BLaER1 treated with 17β-estradiol and CSF1 and Interleukin-3, amounts not matched to agents 10 nM and 100 nM (cell line): ENCODE measurements around the gene FKBP3.
"Not testable (repeated sequence)": the region's sequence is repeated elsewhere in the genome, so short reads cannot be mapped to it uniquely, and the experiment has no call there.

ENCODE experiments used
- H3K27ac ChIP-seq, 11 experiments: shearing (Covaris generic); formaldehyde crosslinking; 2 replicates each; pipeline ENCODE4 v1.8.1; 2022
- H3K27me3 ChIP-seq, 11 experiments: shearing (Covaris generic); formaldehyde crosslinking; 2 replicates each; pipeline ENCODE4 v1.8.1; 2022
- H3K36me3 ChIP-seq, 11 experiments: shearing (Covaris generic); formaldehyde crosslinking; 2 replicates each; pipeline ENCODE4 v1.8.1; 2022
- H3K4me1 ChIP-seq, 10 experiments: shearing (Covaris generic); formaldehyde crosslinking; 2 replicates each; pipeline ENCODE4 v1.8.1; 2022
- H3K4me2 ChIP-seq, 11 experiments: shearing (Covaris generic); formaldehyde crosslinking; 2 replicates each; pipeline ENCODE4 v1.8.1; 2022
- H3K4me3 ChIP-seq, 10 experiments: shearing (Covaris generic); formaldehyde crosslinking; 2 replicates each; pipeline ENCODE4 v1.8.1; 2022
- H3K9ac ChIP-seq, 11 experiments: shearing (Covaris generic); formaldehyde crosslinking; 2 replicates each; pipeline ENCODE4 v1.8.1; 2022
- H3K9me3 ChIP-seq, 11 experiments: shearing (Covaris generic); formaldehyde crosslinking; replicated peaks in 1 of 11; 2 replicates each; pipeline ENCODE4 v1.8.1; 2022
- H4K20me1 ChIP-seq, 11 experiments: shearing (Covaris generic); formaldehyde crosslinking; 2 replicates each; pipeline ENCODE4 v1.8.1; 2022
- Cebpa-rat ChIP-seq, 11 experiments: shearing (Covaris generic); IDR thresholded peaks; 2 replicates each; pipeline ENCODE4 v1.8.1; 2022

Gene FKBP3

DNA sequence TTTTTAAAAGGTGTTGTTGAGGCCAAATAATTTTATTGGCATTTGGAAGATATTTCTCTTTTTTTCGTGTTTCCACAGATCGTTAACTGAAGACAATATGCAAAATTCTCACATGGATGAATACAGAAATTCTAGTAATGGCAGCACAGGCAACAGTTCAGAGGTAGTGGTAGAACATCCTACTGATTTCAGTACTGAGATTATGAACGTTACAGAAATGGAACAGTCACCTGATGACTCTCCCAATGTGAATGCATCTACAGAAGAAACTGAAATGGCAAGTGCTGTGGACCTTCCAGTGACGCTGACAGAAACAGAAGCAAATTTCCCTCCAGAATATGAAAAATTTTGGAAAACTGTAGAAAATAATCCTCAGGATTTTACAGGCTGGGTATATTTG lies 39.1 kb downstream of the FKBP3 start:
- no peaks in the 10 kb centered on the region for H3K9me3 ChIP-seq
- H3K9ac ChIP-seq, result no peak overlapping the region
- TF ChIP-seq Cebpa-rat (IDR thresholded peaks at IDR 0.05), result no peak
- no peak overlapping the region for H3K4me2 ChIP-seq
- H3K4me3 ChIP-seq, result no peak overlapping the region
- no peaks in the 10 kb centered on the region for H3K27me3 ChIP-seq
- no peak overlapping the region for H3K27ac ChIP-seq
- peaks cover 30 to 85% (median 58%) of the 10 kb centered on the region in 11 experiments; a peak in 20 of 22 replicates for H4K20me1 ChIP-seq
- H3K4me1 ChIP-seq, result peaks cover 0 to 14% (median 0%) of the 10 kb centered on the region in 10 experiments; a peak in 6 of 20 replicates
- peaks cover 55 to 95% (median 76%) of the 10 kb centered on the region in 11 experiments for H3K36me3 ChIP-seq

DNA sequence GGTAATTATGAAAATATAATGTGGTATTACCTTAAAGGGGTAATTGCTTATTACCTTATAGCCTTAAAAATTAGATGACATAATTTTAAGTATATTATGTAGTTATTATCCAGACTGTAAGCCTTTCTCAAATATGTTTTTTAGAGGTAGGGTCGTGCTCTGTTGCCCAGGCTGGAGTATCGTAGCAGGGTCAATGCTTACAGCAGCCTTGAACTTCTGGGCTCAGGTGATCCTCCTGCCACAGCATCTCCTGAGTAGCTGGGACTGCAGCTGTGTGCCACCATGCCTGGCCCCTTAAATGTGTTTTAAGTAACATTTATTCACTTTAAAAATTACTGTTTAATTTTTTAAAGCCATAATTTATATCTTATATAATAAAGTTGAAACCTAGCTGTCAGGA lies 40.0 kb downstream of the FKBP3 start:
- Histone ChIP-seq H3K4me2 (no peak overlapping the region), H3K27ac (no peak overlapping the region), H3K9ac (no peak overlapping the region), H3K9me3 (no peaks in the 10 kb centered on the region), H3K27me3 (no peaks in the 10 kb centered on the region), H3K4me1 (peaks cover 0 to 22% (median 0%) of the 10 kb centered on the region in 10 experiments; a peak in 7 of 20 replicates), H4K20me1 (peaks cover 31 to 85% (median 65%) of the 10 kb centered on the region in 11 experiments; a peak in 20 of 22 replicates), H3K36me3 (peaks cover 48 to 94% (median 69%) of the 10 kb centered on the region in 11 experiments), H3K4me3 (no peak overlapping the region)
- TF ChIP-seq Cebpa-rat (IDR thresholded peaks at IDR 0.05), result no peak

DNA sequence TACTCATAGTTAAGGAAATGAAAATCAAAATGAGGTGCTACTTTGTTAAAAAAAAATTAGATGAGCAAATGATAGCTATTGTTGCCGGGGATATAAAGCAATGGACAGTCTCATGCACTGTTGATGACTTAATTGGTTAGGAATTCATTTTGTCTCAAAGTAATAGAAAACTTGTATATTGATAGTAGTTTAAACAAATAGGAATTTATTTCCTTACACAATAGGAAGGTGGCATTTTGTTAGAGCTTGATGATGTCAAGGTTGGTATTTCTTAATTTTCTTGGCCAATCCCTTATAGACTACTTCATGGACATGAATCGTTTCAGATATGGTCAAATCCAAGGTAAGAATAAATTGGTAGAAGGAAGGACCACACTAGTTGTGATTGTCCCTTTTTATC lies 42.6 kb downstream of the FKBP3 start:
- no peak overlapping the region for H3K4me2 ChIP-seq
- H3K9me3 ChIP-seq, result no peaks in the 10 kb centered on the region
- no peaks in the 10 kb centered on the region for H3K27me3 ChIP-seq
- peaks cover 0 to 48% (median 5%) of the 10 kb centered on the region in 10 experiments; a peak in 9 of 20 replicates for H3K4me1 ChIP-seq
- no peak for TF ChIP-seq Cebpa-rat (IDR thresholded peaks at IDR 0.05)
- peaks cover 52 to 99% (median 85%) of the 10 kb centered on the region in 11 experiments; a peak in 20 of 22 replicates for H4K20me1 ChIP-seq
- no peak overlapping the region for H3K9ac ChIP-seq
- H3K4me3 ChIP-seq, result no peak overlapping the region
- H3K36me3 ChIP-seq, result peaks cover 25 to 94% (median 51%) of the 10 kb centered on the region in 11 experiments
- no peak overlapping the region for H3K27ac ChIP-seq

DNA sequence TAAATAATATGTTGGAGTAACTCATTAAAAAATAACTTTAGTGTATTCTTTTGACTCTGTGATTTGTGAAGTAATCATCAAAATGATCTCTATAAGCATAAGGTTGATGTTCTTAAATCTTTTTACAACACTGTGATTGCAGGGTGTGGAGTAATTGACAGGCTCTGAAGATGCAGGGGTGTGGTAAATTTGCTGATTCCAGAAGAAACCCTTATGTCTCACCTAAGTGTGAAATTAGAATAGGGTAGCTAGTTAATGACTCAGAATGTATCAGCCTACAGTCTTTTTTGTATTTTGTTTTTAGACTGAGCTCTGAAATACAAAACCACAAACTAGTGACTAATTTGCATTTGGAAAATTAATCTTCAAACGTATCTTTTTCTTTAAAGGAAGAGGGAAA lies 44.5 kb downstream of the FKBP3 start:
- TF ChIP-seq Cebpa-rat (IDR thresholded peaks at IDR 0.05), result no peak
- Histone ChIP-seq H3K36me3 (peaks cover 6 to 78% (median 33%) of the 10 kb centered on the region in 11 experiments; a peak in 20 of 22 replicates), H3K9me3 (no peaks in the 10 kb centered on the region), H3K27me3 (no peaks in the 10 kb centered on the region), H3K4me2 (peak overlapping the region in 3 of 11 experiments; percentile 5 to 48 (median 21); a peak in 5 of 22 replicates), H3K4me3 (no peak overlapping the region), H3K9ac (no peak overlapping the region), H4K20me1 (peaks cover 60 to 100% (median 94%) of the 10 kb centered on the region in 11 experiments; a peak in 20 of 22 replicates), H3K27ac (no peak overlapping the region), H3K4me1 (peaks cover 12 to 66% (median 19%) of the 10 kb centered on the region in 10 experiments)

DNA sequence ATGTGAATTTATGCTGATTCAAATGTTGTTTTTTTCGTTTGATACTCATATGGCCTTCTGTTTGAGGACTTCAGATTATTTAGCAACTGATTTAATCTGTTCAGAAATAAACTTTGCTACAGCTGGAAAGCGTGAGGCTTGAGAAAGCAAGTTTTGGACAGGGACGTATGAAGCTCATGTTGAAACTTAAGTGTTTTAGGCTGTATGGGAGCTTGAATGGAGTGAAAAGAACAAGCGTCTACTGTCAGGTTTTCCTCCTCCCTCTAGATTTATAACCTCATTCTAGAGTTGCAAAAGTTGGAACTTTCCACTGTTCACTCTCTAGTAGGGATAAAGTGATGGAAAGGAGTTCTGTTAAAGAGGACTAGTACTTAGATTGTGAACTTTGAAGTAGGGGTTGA lies 49.3 kb downstream of the FKBP3 start:
- Histone ChIP-seq H3K36me3 (peaks cover 0 to 35% (median 11%) of the 10 kb centered on the region in 11 experiments; a peak in 10 of 22 replicates), H3K9me3 (peaks cover 0 to 12% (median 0%) of the 10 kb centered on the region in 11 experiments; a peak in 7 of 22 replicates), H3K27me3 (no peaks in the 10 kb centered on the region), H3K27ac (peak overlapping the region; percentile 68 to 89 (median 81); a peak in 20 of 22 replicates), H3K4me2 (peak overlapping the region; percentile 75 to 94 (median 84)), H4K20me1 (peaks cover 32 to 59% (median 52%) of the 10 kb centered on the region in 11 experiments; a peak in 20 of 22 replicates), H3K4me1 (peaks cover 12 to 54% (median 23%) of the 10 kb centered on the region in 10 experiments), H3K4me3 (peak overlapping the region; percentile 75 to 93 (median 88)), H3K9ac (peak overlapping the region; percentile 82 to 94 (median 89))
- TF ChIP-seq Cebpa-rat (IDR thresholded peaks at IDR 0.05), result no peak

DNA sequence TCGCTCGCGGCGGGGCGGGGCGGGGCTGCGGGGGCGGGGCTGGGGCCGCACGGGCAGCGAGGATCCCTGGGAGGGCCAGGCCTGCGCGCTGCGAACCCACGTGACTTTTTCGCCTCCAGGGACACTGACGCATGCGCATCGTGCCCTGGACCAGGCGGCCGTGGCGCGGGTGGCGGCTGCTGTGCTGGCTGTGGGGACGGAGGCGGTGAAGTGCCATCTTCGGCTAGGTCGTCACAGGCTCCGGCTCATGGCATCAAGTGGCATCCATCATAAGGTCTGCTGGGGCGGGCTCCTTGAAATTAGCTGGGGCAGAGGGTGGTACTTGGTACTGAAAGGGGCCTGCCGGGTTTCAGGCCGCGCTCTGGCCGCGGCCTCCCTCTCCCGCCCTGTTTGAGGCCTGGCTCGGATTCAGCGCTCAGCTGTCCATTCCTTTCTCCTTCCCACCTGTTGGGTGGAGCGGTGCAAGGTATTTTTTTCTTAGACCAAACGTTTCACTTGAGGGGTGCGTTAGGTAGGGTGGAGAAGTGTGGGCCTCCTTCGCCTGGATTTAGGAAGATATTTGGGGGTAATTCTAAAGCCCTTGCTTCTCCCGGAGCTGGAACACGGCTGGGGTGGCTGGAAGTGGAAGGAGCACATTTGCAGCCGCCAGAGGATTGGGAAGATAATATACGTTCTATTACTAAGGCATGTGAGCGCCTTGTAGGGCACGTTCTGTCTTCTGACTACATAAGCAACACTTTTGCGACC lies 50.1 kb downstream of the FKBP3 start, which contains the start of gene PRPF39:
TSS of gene PRPF39 (plus strand) at position 141 of the 747 bp plus-strand sequence. CDS start 11,124 bp downstream, outside the sequence.
- peaks cover 25 to 51% (median 44%) of the 10 kb centered on the region in 11 experiments; a peak in 20 of 22 replicates for H4K20me1 ChIP-seq
- peaks cover 12 to 46% (median 23%) of the 10 kb centered on the region in 10 experiments; a peak in 19 of 20 replicates for H3K4me1 ChIP-seq

DNA sequence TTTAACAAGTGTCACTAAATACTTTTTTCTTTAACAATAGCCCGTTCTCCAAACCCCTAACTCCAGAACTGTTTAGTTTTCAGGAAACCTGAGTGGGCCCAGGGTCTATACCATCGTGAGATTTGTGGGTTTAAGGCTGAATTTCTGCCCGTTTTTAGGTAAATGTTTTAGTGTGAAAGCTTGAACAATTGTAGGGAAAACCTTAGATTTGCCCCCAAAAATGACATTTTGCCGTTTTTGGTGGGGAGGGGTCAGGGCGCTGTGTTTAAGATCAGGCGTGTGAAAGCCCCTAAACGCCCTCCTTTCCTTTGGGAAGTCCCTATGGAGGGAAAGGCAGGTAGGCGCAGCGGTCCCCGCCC lies 50.7 kb downstream of the FKBP3 start:
- H3K9me3 ChIP-seq, result peaks cover 0 to 12% (median 0%) of the 10 kb centered on the region in 11 experiments; a peak in 7 of 22 replicates
- H3K27me3 ChIP-seq, result no peaks in the 10 kb centered on the region
- peak overlapping the region; percentile 75 to 93 (median 88) for H3K4me3 ChIP-seq
- H4K20me1 ChIP-seq, result peaks cover 24 to 46% (median 39%) of the 10 kb centered on the region in 11 experiments; a peak in 20 of 22 replicates
- peaks cover 0 to 21% (median 7%) of the 10 kb centered on the region in 11 experiments; a peak in 6 of 22 replicates for H3K36me3 ChIP-seq
- peak overlapping the region; percentile 66 to 90 (median 82) for H3K4me2 ChIP-seq
- H3K4me1 ChIP-seq, result peaks cover 12 to 41% (median 23%) of the 10 kb centered on the region in 10 experiments; a peak in 19 of 20 replicates
- H3K27ac ChIP-seq, result peak overlapping the region in 8 of 11 experiments; percentile 17 to 64 (median 42); a peak in 12 of 22 replicates
- TF ChIP-seq Cebpa-rat (IDR thresholded peaks at IDR 0.05), result no peak
- peak overlapping the region; percentile 51 to 93 (median 82); a peak in 21 of 22 replicates for H3K9ac ChIP-seq

More for the DNA sequence above, 50.1 kb downstream of the FKBP3 start, which contains the start of gene PRPF39:
- Histone ChIP-seq H3K4me2 (peak within 1 kb of the TSS; percentile 80 to 94 (median 84)), H3K36me3 (peaks cover 0 to 27% (median 8%) of the 10 kb centered on the region in 11 experiments; a peak in 10 of 22 replicates), H3K27ac (peak within 1 kb of the TSS; percentile 68 to 89 (median 81)), H3K4me3 (peak within 1 kb of the TSS; percentile 75 to 93 (median 88)), H3K9me3 (peaks cover 0 to 12% (median 0%) of the 10 kb centered on the region in 11 experiments; a peak in 7 of 22 replicates), H3K9ac (peak within 1 kb of the TSS; percentile 82 to 94 (median 89)), H3K27me3 (no peaks in the 10 kb centered on the region)
- TF ChIP-seq Cebpa-rat (IDR thresholded peaks at IDR 0.05), result no peak

DNA sequence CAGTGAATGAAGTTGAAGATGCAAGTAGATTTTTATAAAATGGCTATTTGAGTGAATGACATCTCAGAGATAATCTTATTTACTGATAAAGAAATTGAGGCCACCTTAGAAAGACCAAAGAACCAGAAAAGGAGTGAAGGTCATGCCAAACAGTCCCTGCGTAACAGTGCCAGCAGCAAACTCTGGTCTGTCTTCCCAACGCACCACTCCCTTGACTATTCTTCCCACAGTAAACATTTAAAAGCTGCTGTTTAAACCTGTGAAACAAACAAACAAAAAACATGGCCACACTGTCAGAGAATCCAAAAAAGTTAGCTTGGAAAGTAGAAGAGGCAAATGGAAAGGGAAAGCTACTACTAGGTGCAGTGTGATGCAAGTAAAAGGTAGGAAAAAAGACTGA lies 51.9 kb downstream of the FKBP3 start:
- peaks cover 0 to 10% (median 5%) of the 10 kb centered on the region in 11 experiments; a peak in 6 of 22 replicates for H3K36me3 ChIP-seq
- peaks cover 14 to 34% (median 27%) of the 10 kb centered on the region in 11 experiments; a peak in 20 of 22 replicates for H4K20me1 ChIP-seq
- no peak overlapping the region for H3K4me3 ChIP-seq
- no peak overlapping the region for H3K9ac ChIP-seq
- H3K27ac ChIP-seq, result no peak overlapping the region
- no peak for TF ChIP-seq Cebpa-rat (IDR thresholded peaks at IDR 0.05)
- peaks cover 12 to 29% (median 23%) of the 10 kb centered on the region in 10 experiments; a peak in 19 of 20 replicates for H3K4me1 ChIP-seq
- no peaks in the 10 kb centered on the region for H3K27me3 ChIP-seq
- peaks cover 0 to 12% (median 0%) of the 10 kb centered on the region in 11 experiments; a peak in 7 of 22 replicates for H3K9me3 ChIP-seq
- no peak overlapping the region for H3K4me2 ChIP-seq

DNA sequence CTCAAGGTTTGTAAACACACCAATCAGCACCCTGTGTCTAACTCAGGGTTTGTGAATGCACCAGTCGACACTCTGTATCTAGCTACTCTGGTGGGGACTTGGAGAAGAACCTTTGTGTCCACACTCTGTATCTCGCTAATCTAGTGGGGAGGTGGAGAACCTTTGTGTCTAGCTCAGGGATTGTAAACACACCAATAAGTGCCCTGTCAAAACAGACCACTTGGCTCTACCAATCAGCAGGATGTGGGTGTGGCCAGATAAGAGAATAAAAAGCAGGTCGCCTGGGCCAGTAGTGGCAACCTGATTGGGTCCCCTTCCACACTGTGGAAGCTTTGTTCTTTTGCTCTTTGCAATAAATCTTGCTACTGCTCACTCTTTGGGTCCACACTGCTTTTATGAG lies 53.2 kb downstream of the FKBP3 start:
- H3K4me2 ChIP-seq, H3K27me3 ChIP-seq, H3K9ac ChIP-seq, H3K4me3 ChIP-seq, H3K36me3 ChIP-seq, H3K27ac ChIP-seq: not testable (repeated sequence)
- Histone ChIP-seq H4K20me1 (peaks cover 7 to 21% (median 14%) of the 10 kb centered on the region in 11 experiments; a peak in 19 of 22 replicates), H3K4me1 (peaks cover 10 to 16% (median 13%) of the 10 kb centered on the region in 10 experiments; a peak in 19 of 20 replicates), H3K9me3 (peaks cover 0 to 12% (median 0%) of the 10 kb centered on the region in 11 experiments; a peak in 7 of 22 replicates)

DNA sequence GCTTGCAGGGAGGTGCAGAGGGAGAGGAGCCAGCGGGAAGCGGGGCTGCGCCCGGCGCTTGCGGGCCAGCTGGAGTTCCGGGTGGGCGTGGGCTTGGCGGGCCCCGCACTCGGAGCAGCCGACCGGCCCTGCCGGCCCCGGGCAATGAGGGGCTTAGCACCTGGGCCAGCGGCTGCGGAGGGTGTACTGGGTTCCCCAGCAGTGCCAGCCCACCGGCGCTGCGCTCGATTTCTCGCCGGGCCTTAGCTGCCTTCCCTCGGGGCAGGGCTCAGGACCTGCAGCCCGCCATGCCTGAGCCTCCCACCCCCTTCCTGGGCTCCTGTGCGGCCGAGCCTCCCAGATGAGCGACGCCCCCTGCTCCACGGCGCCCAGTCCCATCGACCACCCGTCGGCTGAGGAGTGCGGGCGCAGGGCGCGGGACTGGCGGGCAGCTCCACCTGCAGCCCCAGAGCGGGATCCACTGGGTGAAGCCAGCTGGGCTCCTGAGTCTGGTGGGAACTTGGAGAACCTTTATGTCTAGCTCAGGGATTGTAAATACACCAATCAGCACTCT lies 53.8 kb downstream of the FKBP3 start:
- not testable (repeated sequence) for H3K9ac ChIP-seq, H3K4me1 ChIP-seq, H3K27me3 ChIP-seq, H3K4me3 ChIP-seq, H3K27ac ChIP-seq, H3K4me2 ChIP-seq, H3K36me3 ChIP-seq
- Histone ChIP-seq H4K20me1 (peaks cover under 1 to 15% (median 8%) of the 10 kb centered on the region in 11 experiments; a peak in 17 of 22 replicates), H3K9me3 (peaks cover 0 to 12% (median 0%) of the 10 kb centered on the region in 11 experiments; a peak in 7 of 22 replicates)
